ENCODE measurements around the gene EFNA4.

- no peak for TF ChIP-seq CTCF (conservative IDR thresholded peaks at IDR 0.05; ENCODE audit: low read depth, low read length)
- TF ChIP-seq SMC3 (IDR thresholded peaks at IDR 0.05; ENCODE audit: low read depth, low read length) = no peak
- TF ChIP-seq FOS (IDR thresholded peaks at IDR 0.05; ENCODE audit: low read depth, low read length) = no peak
- TF ChIP-seq NFE2L2 (IDR thresholded peaks at IDR 0.05; ENCODE audit: low read depth, low read length) = no peak
- TF ChIP-seq POLR2A (IDR thresholded peaks at IDR 0.05; ENCODE audit: low read depth, low read length) = no peak
- TF ChIP-seq RAD21 (IDR thresholded peaks at IDR 0.05; ENCODE audit: low read length) = no peak
- TF ChIP-seq CEBPB (IDR thresholded peaks at IDR 0.05; ENCODE audit: low read depth, low read length) = no peak
- TF ChIP-seq MXI1 (IDR thresholded peaks at IDR 0.05; ENCODE audit: borderline replicate concordance, low read depth, low read length) = no peak
- no peak for TF ChIP-seq BHLHE40 (IDR thresholded peaks at IDR 0.05; ENCODE audit: low read depth, low read length)
- TF ChIP-seq, protein P1, sequence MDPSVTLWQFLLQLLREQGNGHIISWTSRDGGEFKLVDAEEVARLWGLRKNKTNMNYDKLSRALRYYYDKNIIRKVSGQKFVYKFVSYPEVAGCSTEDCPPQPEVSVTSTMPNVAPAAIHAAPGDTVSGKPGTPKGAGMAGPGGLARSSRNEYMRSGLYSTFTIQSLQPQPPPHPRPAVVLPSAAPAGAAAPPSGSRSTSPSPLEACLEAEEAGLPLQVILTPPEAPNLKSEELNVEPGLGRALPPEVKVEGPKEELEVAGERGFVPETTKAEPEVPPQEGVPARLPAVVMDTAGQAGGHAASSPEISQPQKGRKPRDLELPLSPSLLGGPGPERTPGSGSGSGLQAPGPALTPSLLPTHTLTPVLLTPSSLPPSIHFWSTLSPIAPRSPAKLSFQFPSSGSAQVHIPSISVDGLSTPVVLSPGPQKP (IDR thresholded peaks at IDR 0.05; ENCODE audit: borderline replicate concordance, low read depth, low read length) = no peak
These were observed 35.8 kb downstream of the EFNA4 start for GRCh38 chr1:155099331-155099730.
